GM12865 (cell line): ENCODE data around the gene OR5B21.

ENCODE experiments used
- DNase-seq: peaks from one replicate; pipeline ENCODE4 v3.0.0; 2010; ENCODE audit warnings: low read depth
- H3K4me3 ChIP-seq: 2 replicates; pipeline ENCODE4 v1.5.1; 2011; ENCODE audit warnings: mild to moderate bottlenecking, low read depth, low read length, control low read depth
- TF ChIP-seq, protein P1 (sequence below): IDR thresholded peaks from 2 replicates; pipeline ENCODE4 v1.5.1; 2011; ENCODE audit warnings: low read length, control low read depth, low read depth, inconsistent platforms; ENCODE audit not compliant: insufficient read depth; ENCODE audit errors: missing control alignments

Gene OR5B21

GRCh38 chr11:58525037-58525614 is 17.2 kb upstream of the OR5B21 start:
- no peak overlapping the region for H3K4me3 ChIP-seq
- TF ChIP-seq, protein P1, sequence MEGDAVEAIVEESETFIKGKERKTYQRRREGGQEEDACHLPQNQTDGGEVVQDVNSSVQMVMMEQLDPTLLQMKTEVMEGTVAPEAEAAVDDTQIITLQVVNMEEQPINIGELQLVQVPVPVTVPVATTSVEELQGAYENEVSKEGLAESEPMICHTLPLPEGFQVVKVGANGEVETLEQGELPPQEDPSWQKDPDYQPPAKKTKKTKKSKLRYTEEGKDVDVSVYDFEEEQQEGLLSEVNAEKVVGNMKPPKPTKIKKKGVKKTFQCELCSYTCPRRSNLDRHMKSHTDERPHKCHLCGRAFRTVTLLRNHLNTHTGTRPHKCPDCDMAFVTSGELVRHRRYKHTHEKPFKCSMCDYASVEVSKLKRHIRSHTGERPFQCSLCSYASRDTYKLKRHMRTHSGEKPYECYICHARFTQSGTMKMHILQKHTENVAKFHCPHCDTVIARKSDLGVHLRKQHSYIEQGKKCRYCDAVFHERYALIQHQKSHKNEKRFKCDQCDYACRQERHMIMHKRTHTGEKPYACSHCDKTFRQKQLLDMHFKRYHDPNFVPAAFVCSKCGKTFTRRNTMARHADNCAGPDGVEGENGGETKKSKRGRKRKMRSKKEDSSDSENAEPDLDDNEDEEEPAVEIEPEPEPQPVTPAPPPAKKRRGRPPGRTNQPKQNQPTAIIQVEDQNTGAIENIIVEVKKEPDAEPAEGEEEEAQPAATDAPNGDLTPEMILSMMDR = no peak
- peak; percentile 81 for DNase-seq

DNA sequence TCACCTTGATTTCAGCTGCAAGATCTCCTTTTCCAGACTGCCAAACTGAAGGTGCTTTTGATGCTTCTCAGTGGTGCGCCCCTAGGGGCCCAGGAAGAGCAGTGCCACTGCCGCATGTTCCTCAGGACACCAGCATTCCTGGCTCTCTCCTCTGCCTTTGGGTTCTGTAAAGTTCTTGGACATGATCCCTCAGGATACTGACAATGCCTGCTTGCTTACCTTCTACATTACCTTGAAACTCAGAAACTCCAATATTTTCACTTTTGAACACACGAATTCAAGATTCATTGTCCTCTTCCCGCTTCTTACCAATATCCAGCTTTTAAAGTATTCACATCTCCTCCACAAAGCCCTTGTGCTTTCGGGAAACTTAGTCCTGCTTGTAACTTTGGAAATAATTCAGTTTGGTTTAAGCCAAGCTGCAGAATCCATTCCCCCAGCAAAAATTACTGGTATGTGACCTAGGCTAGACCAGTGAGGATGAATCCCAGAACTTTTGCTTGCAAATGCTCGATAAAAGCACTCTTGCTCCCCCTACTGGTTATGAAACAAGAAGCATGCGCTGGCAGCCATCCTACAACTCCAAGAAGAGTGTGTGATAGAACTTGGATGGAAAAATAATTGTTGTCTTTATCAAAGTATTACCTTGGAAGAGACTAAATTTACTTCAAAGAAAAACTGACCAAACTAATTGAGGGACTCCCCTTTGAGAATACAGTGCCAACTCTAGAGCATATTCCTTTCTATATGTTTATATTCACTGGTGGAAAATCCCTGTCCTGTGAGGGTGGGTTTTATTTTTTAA is 16.5 kb upstream of the OR5B21 start:
- TF ChIP-seq, protein P1 = peak; percentile 74
- no peak overlapping the region; the same call in 1 of the 2 replicates for H3K4me3 ChIP-seq
- DNase-seq = peak; percentile 77

DNA sequence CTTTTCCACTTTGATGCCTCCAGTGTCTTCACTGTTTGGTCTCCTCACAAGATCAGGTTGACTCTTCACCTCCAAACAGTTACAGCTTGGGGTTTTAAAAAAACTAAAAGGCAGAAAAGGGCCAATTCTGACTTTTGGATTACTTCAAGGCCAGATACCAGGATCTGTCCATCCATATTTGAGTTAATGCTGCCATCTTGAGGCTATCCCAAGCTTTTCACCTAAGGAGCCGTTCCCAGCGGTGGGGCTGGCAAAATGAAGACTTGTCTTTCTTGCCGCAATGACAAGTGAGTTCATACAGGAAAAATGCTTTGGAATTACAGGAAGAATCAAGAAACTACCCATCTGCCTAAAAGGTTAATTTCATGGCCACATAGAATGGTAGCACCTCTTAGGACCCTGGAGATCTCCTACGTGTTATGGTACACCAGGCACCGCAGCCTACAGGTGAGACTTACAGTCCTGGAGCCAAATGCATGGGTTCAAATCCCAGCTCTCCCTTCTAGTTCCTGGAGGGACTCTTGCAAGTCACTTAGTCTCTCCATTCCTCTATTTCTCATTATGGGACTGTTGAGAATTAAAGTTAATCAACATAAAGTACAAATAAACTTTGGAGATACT is 6.0 kb upstream of the OR5B21 start:
- no peak overlapping the region for H3K4me3 ChIP-seq
- TF ChIP-seq, protein P1 = peak; percentile 32
- peak; percentile 34 for DNase-seq

DNA sequence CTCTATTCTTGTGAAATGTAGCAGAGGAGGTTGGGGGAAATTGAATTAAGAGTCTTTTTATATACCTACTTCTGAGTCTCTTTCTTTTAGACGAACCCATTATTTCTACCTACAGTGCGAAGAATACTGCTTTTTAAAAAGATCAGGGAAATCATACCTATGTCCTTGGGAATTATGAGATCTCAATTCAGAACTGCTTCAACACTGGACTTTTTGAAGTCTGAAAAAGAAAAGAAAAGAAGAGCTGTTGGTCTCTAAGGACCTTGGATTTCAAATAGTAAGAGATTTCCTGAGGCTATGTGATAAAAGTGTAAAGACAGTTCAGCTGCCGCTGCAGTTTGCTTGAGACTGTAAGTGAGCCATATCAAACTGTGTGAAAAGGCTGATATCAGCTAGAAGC is 3.7 kb upstream of the OR5B21 start:
- no peak for DNase-seq
- TF ChIP-seq, protein P1 = no peak
- no peak overlapping the region for H3K4me3 ChIP-seq

- no peak overlapping the region for H3K4me3 ChIP-seq
- TF ChIP-seq, protein P1 = no peak
- DNase-seq = no peak
Observed at GRCh38 chr11:58509748-58510147, 1.8 kb upstream of the OR5B21 start.

GRCh38 chr11:58508814-58509213 is 909 bp upstream of the OR5B21 start:
- no peak for DNase-seq
- H3K4me3 ChIP-seq = no peak overlapping the region
- TF ChIP-seq, protein P1 = no peak
